Stimulated activated CD8-positive, alpha-beta memory T cell treated with anti-CD3 and anti-CD28 coated beads, Interleukin-7, amount 100 ng/mL, for 1 hour (primary cell): ENCODE results near the gene NKD2.
"Not testable (repeated sequence)": the region's sequence is repeated elsewhere in the genome, so short reads cannot be mapped to it uniquely, and the experiment has no call there.

Source experiments
- DNase-seq, 2 donors: peaks; one replicate each; pipeline ENCODE4 v3.0.0-alpha.2; 2020; ENCODE audit warnings: low read depth in 2 of 2

NKD2 gene

GRCh38 chr5:1069720-1070088 is 61.1 kb downstream of the NKD2 start:
- no peak for DNase-seq

- DNase-seq = no peak
Observed at GRCh38 chr5:1073239-1074102, 64.9 kb downstream of the NKD2 start.

GRCh38 chr5:1074226-1074625 is 65.6 kb downstream of the NKD2 start:
- DNase-seq = no peak

- no peak for DNase-seq
Observed at GRCh38 chr5:1074816-1075554, 66.4 kb downstream of the NKD2 start.

GRCh38 chr5:1075555-1075881 is 66.9 kb downstream of the NKD2 start:
- DNase-seq = no peak

GRCh38 chr5:1075931-1076330 is 67.3 kb downstream of the NKD2 start:
- no peak for DNase-seq

GRCh38 chr5:1076406-1076805 is 67.8 kb downstream of the NKD2 start:
- DNase-seq = no peak

GRCh38 chr5:1077026-1077425 is 68.4 kb downstream of the NKD2 start:
- no peak for DNase-seq

- no peak for DNase-seq
Observed at GRCh38 chr5:1077491-1078020, 69.0 kb downstream of the NKD2 start.

GRCh38 chr5:1078206-1078605 is 69.6 kb downstream of the NKD2 start:
- no peak for DNase-seq

GRCh38 chr5:1078851-1079250 is 70.2 kb downstream of the NKD2 start:
- no peak for DNase-seq

GRCh38 chr5:1079486-1079885 is 70.9 kb downstream of the NKD2 start:
- no peak for DNase-seq

- no peak for DNase-seq
Observed at GRCh38 chr5:1079961-1080360, 71.4 kb downstream of the NKD2 start.

GRCh38 chr5:1080432-1080831 is 71.8 kb downstream of the NKD2 start:
- no peak for DNase-seq

GRCh38 chr5:1081519-1081918 is 72.9 kb downstream of the NKD2 start:
- no peak for DNase-seq

- DNase-seq = not testable (repeated sequence)
Observed at GRCh38 chr5:1083026-1083425, 74.4 kb downstream of the NKD2 start.

GRCh38 chr5:1083823-1084605 is 75.4 kb downstream of the NKD2 start:
- DNase-seq = no peak

- DNase-seq = no peak
Observed at GRCh38 chr5:1085391-1085790, 76.8 kb downstream of the NKD2 start.

- no peak for DNase-seq
Observed at GRCh38 chr5:1086137-1086536, 77.5 kb downstream of the NKD2 start.

- no peak for DNase-seq
Observed at GRCh38 chr5:1086871-1087270, 78.3 kb downstream of the NKD2 start.

GRCh38 chr5:1087428-1087827 is 78.8 kb downstream of the NKD2 start:
- no peak for DNase-seq

GRCh38 chr5:1088031-1088430 is 79.4 kb downstream of the NKD2 start:
- no peak for DNase-seq
